Mesenchymal stem cell (in vitro differentiated cells and primary cell): ENCODE measurements around the gene FES.

ENCODE experiments used
- DNase-seq: peaks from one replicate; pipeline ENCODE4 v3.0.0-alpha.2; 2013
- H2AFZ ChIP-seq: one replicate; pipeline ENCODE4 v1.6.1; 2013; ENCODE audit warnings: low read depth, mild to moderate bottlenecking, control low read depth, inconsistent platforms, low read length, moderate library complexity
- H2AK5ac ChIP-seq: 2 replicates; pipeline ENCODE4 v1.6.1; 2013; ENCODE audit warnings: low read length, moderate library complexity, mild to moderate bottlenecking, inconsistent platforms; ENCODE audit not compliant: severe bottlenecking
- H2BK120ac ChIP-seq: one replicate; pipeline ENCODE4 v1.6.1; 2013; ENCODE audit warnings: low read depth, mild to moderate bottlenecking, inconsistent platforms, low read length, moderate library complexity
- H2BK12ac ChIP-seq, 2 experiments: one replicate each; pipeline ENCODE4 v1.6.1; 2013; ENCODE audit warnings: inconsistent platforms in 2 of 2, low read length in 2 of 2, mild to moderate bottlenecking in 2 of 2, moderate library complexity in 2 of 2, control low read depth in 1 of 2
- H2BK15ac ChIP-seq: one replicate; pipeline ENCODE4 v1.6.1; 2013; ENCODE audit warnings: mild to moderate bottlenecking, low read depth, inconsistent platforms; ENCODE audit not compliant: poor library complexity, severe bottlenecking
- H2BK5ac ChIP-seq: 2 replicates; pipeline ENCODE4 v1.6.1; 2013; ENCODE audit warnings: low read depth, mild to moderate bottlenecking, low read length, control low read depth, inconsistent platforms; ENCODE audit not compliant: poor library complexity, severe bottlenecking
- H3K14ac ChIP-seq, 2 experiments: one replicate each; pipeline ENCODE4 v1.6.1; 2013; ENCODE audit warnings: inconsistent platforms in 2 of 2, low read length in 2 of 2, control low read depth in 1 of 2, mild to moderate bottlenecking in 1 of 2, moderate library complexity in 1 of 2
- H3K18ac ChIP-seq, 2 experiments: one replicate each; pipeline ENCODE4 v1.6.1; 2013; ENCODE audit warnings: inconsistent platforms in 2 of 2, low read length in 2 of 2, control low read depth in 1 of 2, low read depth in 1 of 2, mild to moderate bottlenecking in 1 of 2
- H3K23ac ChIP-seq, 2 experiments: one replicate each; pipeline ENCODE4 v1.6.1; 2013; ENCODE audit warnings: inconsistent platforms in 2 of 2, low read length in 2 of 2, mild to moderate bottlenecking in 2 of 2, moderate library complexity in 2 of 2, control low read depth in 1 of 2
- H3K27ac ChIP-seq: 2 replicates; pipeline ENCODE4 v1.5.1; 2013; ENCODE audit warnings: mild to moderate bottlenecking, moderate library complexity, low read length, control low read depth, inconsistent platforms; ENCODE audit not compliant: poor library complexity, severe bottlenecking
- H3K27me3 ChIP-seq, 2 experiments: 2 replicates each; pipeline versions ENCODE4 v1.6.1 to v1.7.0; 2013; ENCODE audit warnings: low read length in 2 of 2, mild to moderate bottlenecking in 2 of 2, moderate library complexity in 2 of 2, control low read depth in 1 of 2, inconsistent platforms in 1 of 2; ENCODE audit not compliant: control insufficient read depth in 1 of 2, insufficient read depth in 1 of 2
- H3K36me3 ChIP-seq, 2 experiments: 2 replicates each; pipeline versions ENCODE4 v1.6.1 to v1.7.0; 2013; ENCODE audit warnings: low read length in 2 of 2, control low read depth in 1 of 2, inconsistent platforms in 1 of 2, low read depth in 1 of 2, mild to moderate bottlenecking in 1 of 2; ENCODE audit not compliant: insufficient read depth in 2 of 2, control insufficient read depth in 1 of 2
- H3K4ac ChIP-seq, 2 experiments: one replicate each; pipeline ENCODE4 v1.6.1; 2013; ENCODE audit warnings: inconsistent platforms in 2 of 2, low read length in 2 of 2, mild to moderate bottlenecking in 2 of 2, moderate library complexity in 2 of 2, control low read depth in 1 of 2, low read depth in 1 of 2
- H3K4me1 ChIP-seq: 2 replicates; pipeline ENCODE4 v1.6.1; 2013; ENCODE audit warnings: low read depth, low read length, control low read depth; ENCODE audit not compliant: control insufficient read depth, insufficient read depth
- H3K4me2 ChIP-seq: 2 replicates; pipeline ENCODE4 v1.6.1; 2013; ENCODE audit warnings: low read length, mild to moderate bottlenecking, inconsistent platforms; ENCODE audit not compliant: poor library complexity, severe bottlenecking
- H3K4me3 ChIP-seq, 2 experiments: 2 replicates each; pipeline versions ENCODE4 v1.5.1 to v1.7.0; 2013; ENCODE audit warnings: low read length in 2 of 2, mild to moderate bottlenecking in 2 of 2, control low read depth in 1 of 2, low read depth in 1 of 2; ENCODE audit not compliant: insufficient read depth in 1 of 2
- H3K79me1 ChIP-seq: replicated peaks from 2 replicates; pipeline ENCODE4 v1.6.1; 2013; ENCODE audit warnings: mild to moderate bottlenecking, control low read depth, low read length, inconsistent platforms; ENCODE audit not compliant: poor library complexity, severe bottlenecking
- H3K9ac ChIP-seq: 2 replicates; pipeline ENCODE4 v1.7.0; 2013; ENCODE audit warnings: mild to moderate bottlenecking, low read length, moderate library complexity
- H3K9me3 ChIP-seq: 2 replicates; pipeline ENCODE4 v1.7.0; 2013; ENCODE audit warnings: mild to moderate bottlenecking, low read length; ENCODE audit not compliant: control insufficient read depth
- H4K8ac ChIP-seq: one replicate; pipeline ENCODE4 v1.6.1; 2013; ENCODE audit warnings: inconsistent platforms, mild to moderate bottlenecking, low read length, moderate library complexity
- H4K91ac ChIP-seq: one replicate; pipeline ENCODE4 v1.6.1; 2013; ENCODE audit warnings: mild to moderate bottlenecking, low read length, inconsistent platforms
- WGBS: methylation state at CpG from one replicate; pipeline ENCODE4 v1.1.7; 2013; ENCODE audit warnings: mixed read lengths; 5-methylcytosine and 5-hydroxymethylcytosine counted together

The FES gene

GRCh38 chr15:90902840-90903732 is 18.8 kb downstream of the FES start, which contains the start of gene MAN2A2:
MAN2A2 (plus strand) TSS chr15:90903302; CDS start chr15:90904208, 906 bp downstream.
- WGBS: 1% methylated on average over 39 of the region's 81 CpGs
- H2BK15ac ChIP-seq: peak within 1 kb of the TSS; percentile 12
- peaks cover 7% of the 10 kb centered on the region for H3K79me1 ChIP-seq
- no peaks in the 10 kb centered on the region for H3K27me3 ChIP-seq
- peak within 1 kb of the TSS; percentile 97 for H4K8ac ChIP-seq
- peak within 1 kb of the TSS in 1 of 2 experiments; percentile 48 for H2BK12ac ChIP-seq
- peak within 1 kb of the TSS; percentile 78 to 80 for H3K18ac ChIP-seq
- H2AFZ ChIP-seq: peak within 1 kb of the TSS; percentile 96
- peak within 1 kb of the TSS; percentile 74 for H3K4me2 ChIP-seq
- H3K4me1 ChIP-seq: peaks cover 9% of the 10 kb centered on the region
- peak within 1 kb of the TSS in 1 of 2 experiments; percentile 84 for H3K14ac ChIP-seq
- peaks cover 25 to 29% of the 10 kb centered on the region in 2 experiments for H3K36me3 ChIP-seq
- DNase-seq: peak; percentile 62
- H3K9me3 ChIP-seq: no peaks in the 10 kb centered on the region
- H3K9ac ChIP-seq: peak within 1 kb of the TSS; percentile 92
- H2BK120ac ChIP-seq: peak within 1 kb of the TSS; percentile 83
- peak within 1 kb of the TSS; percentile 51 to 68 for H3K23ac ChIP-seq
- no peak within 1 kb of the TSS for H2BK5ac ChIP-seq
- H3K4me3 ChIP-seq: peak within 1 kb of the TSS; percentile 79 to 86
- peak within 1 kb of the TSS; percentile 55 for H4K91ac ChIP-seq
- H3K27ac ChIP-seq: peak within 1 kb of the TSS; percentile 81
- H3K4ac ChIP-seq: peak within 1 kb of the TSS; percentile 72 to 88
- no peak within 1 kb of the TSS for H2AK5ac ChIP-seq

GRCh38 chr15:90903733-90904536 is 19.6 kb downstream of the FES start:
- Histone ChIP-seq H3K18ac (no peak overlapping the region), H3K4ac (no peak overlapping the region), H3K27ac (no peak overlapping the region), H2BK12ac (no peak overlapping the region), H2AFZ (no peak overlapping the region), H3K4me2 (peak overlapping the region; percentile 74), H2BK5ac (no peak overlapping the region), H3K23ac (no peak overlapping the region), H2BK15ac (no peak overlapping the region), H3K14ac (no peak overlapping the region), H3K9ac (peak overlapping the region; percentile 82), H3K4me1 (peaks cover 9% of the 10 kb centered on the region), H4K91ac (no peak overlapping the region), H3K9me3 (no peaks in the 10 kb centered on the region), H3K36me3 (peaks cover 25 to 31% of the 10 kb centered on the region in 2 experiments), H3K27me3 (no peaks in the 10 kb centered on the region), H2AK5ac (no peak overlapping the region), H4K8ac (no peak overlapping the region), H3K79me1 (peaks cover 7% of the 10 kb centered on the region), H3K4me3 (peak overlapping the region in 1 of 2 experiments; percentile 86), H2BK120ac (no peak overlapping the region)
- DNase-seq: peak; percentile 24
- 53% methylated on average over 15 of the region's 18 CpGs for WGBS

DNA sequence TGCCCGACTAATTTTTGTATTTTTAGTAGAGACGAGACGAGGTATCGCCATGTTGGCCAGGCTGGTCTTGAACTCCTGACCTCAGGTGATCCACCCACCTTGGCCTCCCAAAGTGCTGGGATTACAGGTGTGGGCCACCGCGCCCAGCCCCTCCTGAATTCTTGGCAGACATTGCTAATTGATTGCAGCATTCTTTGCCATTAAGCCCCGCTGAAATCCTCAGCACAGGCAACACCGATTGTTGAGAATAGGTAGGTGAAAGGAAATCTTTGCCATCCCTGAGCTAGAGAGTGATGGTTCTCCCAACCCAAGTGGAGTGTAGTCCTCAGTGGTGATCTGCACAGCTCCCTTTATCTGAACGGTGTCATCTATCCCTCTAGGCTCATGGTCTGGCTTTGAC is 20.4 kb downstream of the FES start:
- no peaks in the 10 kb centered on the region for H3K27me3 ChIP-seq
- peaks cover 30 to 38% of the 10 kb centered on the region in 2 experiments for H3K36me3 ChIP-seq
- H2BK15ac ChIP-seq: no peak overlapping the region
- H4K91ac ChIP-seq: no peak overlapping the region
- H2BK120ac ChIP-seq: no peak overlapping the region
- H3K23ac ChIP-seq: no peak overlapping the region
- no peak overlapping the region for H3K4ac ChIP-seq
- WGBS: 99% methylated on average over 9 of the region's 9 CpGs
- peaks cover 9% of the 10 kb centered on the region for H3K4me1 ChIP-seq
- H2AFZ ChIP-seq: no peak overlapping the region
- H3K4me2 ChIP-seq: no peak overlapping the region
- no peak overlapping the region for H3K4me3 ChIP-seq
- H3K9ac ChIP-seq: no peak overlapping the region
- no peak overlapping the region for H2AK5ac ChIP-seq
- no peak overlapping the region for H2BK12ac ChIP-seq
- no peak overlapping the region for H2BK5ac ChIP-seq
- H4K8ac ChIP-seq: no peak overlapping the region
- no peak overlapping the region for H3K14ac ChIP-seq
- DNase-seq: no peak
- H3K27ac ChIP-seq: no peak overlapping the region
- no peak overlapping the region for H3K18ac ChIP-seq
- H3K9me3 ChIP-seq: no peaks in the 10 kb centered on the region
- H3K79me1 ChIP-seq: peaks cover 7% of the 10 kb centered on the region
